T-helper 1 cell treated with Interleukin-12 subunit alpha and Interleukin-12 subunit beta and Interleukin-4 antibody, amounts not matched to agents 30 ng/mL and 1 ng/mL, for 36 hours (primary cell): ENCODE measurements around the gene RECQL5. TPM values are rescaled to one million over a fixed set of nuclear protein-coding genes. Genes with fewer than 3 reads are reported as not detected.
"Not testable (repeated sequence)": the region's sequence is repeated elsewhere in the genome, so short reads cannot be mapped to it uniquely, and the experiment has no call there.

Experiments
- intact Hi-C: fragments of 100-400 bp; cut with micrococcal nuclease; formaldehyde crosslinking; loops from one replicate; pipeline ENCODE4 v1.15.1; 2024
- total RNA-seq: library from RNA; stranded (reverse); gene quantifications from 2 replicates; pipeline ENCODE4 v1.2.3, GENCODE V29; 2022

The RECQL5 gene
- total RNA-seq, 1 donor from 2014 or later, result 43.4 TPM

GRCh38 chr17:75649687-75650086 lies 17.3 kb downstream of the RECQL5 start:
- intact Hi-C loops, result no loop called here

GRCh38 chr17:75647921-75648320 lies 19.0 kb downstream of the RECQL5 start:
- intact Hi-C loops, result no loop called here

- intact Hi-C loops, result no loop called here
Measured at GRCh38 chr17:75647061-75647460, 19.9 kb downstream of the RECQL5 start.

GRCh38 chr17:75646638-75646992 lies 20.3 kb downstream of the RECQL5 start:
- intact Hi-C loops, result no loop called here

GRCh38 chr17:75645889-75646637 lies 20.9 kb downstream of the RECQL5 start:
- intact Hi-C loops, result no loop called here

GRCh38 chr17:75645501-75645888 lies 21.5 kb downstream of the RECQL5 start:
- intact Hi-C loops, result no loop called here

DNA sequence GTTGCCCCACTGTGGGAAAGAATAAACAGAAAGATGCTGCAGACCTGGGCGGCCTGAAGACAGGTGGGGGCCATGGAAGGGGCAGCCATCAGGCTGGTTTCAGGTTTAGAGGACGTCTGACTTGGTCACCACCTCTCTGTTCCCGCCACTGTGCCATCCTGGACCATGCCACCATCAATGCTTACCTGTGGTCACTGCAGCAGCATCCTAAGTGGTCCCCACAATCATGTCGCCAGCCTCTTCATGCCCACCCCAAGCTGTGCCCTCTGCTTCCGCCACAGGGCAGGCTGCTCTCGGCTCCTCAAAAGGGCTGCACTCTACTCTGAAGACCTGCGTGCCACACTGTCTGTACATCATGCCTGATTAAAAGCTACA lies 23.3 kb downstream of the RECQL5 start:
- intact Hi-C loops, result no loop called here

- intact Hi-C loops, result no loop called here
Measured at GRCh38 chr17:75642784-75643642, 23.9 kb downstream of the RECQL5 start.

- intact Hi-C loops, result no loop called here
Measured at GRCh38 chr17:75642182-75642783, 24.7 kb downstream of the RECQL5 start.

DNA sequence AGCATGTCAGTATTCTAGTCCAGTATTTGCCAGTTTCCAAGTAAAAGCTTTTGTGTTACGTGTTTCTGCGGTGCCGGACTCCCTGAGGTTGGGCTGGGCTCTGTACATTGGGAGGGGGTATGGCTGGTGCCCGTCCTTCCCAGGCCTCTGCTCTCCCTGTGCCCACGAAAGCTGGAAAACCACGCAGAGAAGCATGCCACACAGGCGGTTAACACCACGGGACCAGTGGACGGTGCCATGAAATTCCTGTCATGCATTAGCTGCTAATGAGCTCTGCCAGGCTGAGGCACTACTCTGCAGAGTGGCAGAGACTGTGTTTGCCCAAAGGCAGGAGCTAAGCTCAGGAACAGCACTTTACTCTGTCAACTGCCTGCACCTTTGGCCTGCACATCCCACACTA lies 25.6 kb downstream of the RECQL5 start:
- intact Hi-C loops, result no loop called here

- intact Hi-C loops, result no loop called here
Measured at GRCh38 chr17:75640556-75641119, 26.3 kb downstream of the RECQL5 start.

DNA sequence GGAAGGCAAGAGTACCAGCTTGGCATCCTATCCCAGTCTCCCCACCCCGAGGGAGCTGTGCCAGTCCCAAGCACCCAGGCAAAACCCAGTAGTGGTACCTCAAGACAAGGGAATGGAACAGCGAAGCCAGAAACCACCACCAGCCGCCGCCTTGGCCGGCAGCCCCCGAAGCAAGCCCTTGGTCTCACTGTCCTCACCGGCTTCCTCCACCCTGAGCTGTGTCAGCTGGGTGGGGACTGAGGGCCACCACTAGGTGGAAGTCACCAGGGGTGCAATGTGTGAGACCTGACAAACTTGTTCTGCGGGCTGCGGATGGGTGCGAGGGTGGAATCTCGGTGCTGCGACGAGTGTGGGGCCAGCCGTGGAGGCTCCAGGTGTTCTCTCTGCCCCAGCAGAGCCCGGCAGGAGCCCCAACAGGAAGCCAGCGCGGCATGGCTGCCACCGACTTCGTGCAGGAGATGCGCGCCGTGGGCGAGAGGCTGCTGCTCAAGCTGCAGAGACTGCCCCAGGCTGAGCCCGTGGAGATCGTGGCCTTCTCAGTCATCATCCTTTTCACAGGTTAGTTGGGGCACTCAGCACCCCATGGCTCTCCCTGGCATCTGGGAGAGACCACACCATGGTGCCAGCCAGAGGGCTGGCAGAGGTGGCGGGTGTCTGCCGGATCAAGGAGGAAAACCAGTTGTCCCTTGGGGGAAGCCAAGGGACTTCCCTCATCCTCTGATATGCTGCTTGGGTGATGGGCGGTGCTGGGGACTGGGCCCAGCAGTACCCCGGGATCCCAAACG lies 27.0 kb downstream of the RECQL5 start:
- intact Hi-C loops, result no loop called here

DNA sequence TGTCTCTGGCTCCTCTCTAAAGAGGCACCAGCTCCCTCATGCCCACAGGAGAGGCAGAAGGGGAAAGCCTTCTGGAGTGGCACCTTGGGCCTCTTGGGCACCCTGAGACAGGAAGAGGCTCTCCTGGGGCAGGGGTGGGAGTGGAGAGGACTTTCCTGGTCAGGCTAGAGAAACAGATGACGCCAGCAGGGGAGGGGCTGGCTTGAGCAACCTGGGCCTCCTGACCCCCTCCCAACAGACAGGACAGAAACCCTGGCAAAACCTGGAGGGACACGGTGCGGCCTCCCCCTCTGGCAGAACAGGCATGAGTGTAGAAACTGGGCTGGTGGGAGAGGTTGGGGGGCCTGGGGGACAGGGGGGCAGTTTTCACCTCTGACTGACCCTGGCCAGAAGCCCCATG lies 27.6 kb downstream of the RECQL5 start:
- intact Hi-C loops, result no loop called here

DNA sequence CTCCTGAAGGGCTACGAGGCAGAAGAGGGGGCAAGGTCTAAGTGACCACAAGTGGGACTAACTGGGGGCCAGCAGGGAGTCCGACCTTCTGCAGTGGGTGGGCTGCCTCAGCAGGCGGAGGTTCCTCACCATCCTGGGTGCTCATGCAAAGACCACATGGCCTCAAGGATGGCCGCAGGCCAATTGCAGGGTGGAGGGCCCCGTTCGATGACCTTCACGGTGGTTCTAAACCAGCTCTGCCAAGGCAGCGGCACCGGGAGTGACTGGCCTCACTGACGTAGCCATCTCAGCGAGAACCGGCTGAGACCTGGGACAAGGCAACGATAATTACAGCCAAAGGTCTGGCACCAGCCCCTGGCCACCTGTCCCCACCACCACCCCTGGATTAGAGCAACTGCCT lies 28.1 kb downstream of the RECQL5 start:
- intact Hi-C loops, result no loop called here

GRCh38 chr17:75638039-75638438 lies 28.9 kb downstream of the RECQL5 start:
- intact Hi-C loops, result not testable (repeated sequence)

- intact Hi-C loops, result no loop called here
Measured at GRCh38 chr17:75637551-75637950, 29.4 kb downstream of the RECQL5 start.

DNA sequence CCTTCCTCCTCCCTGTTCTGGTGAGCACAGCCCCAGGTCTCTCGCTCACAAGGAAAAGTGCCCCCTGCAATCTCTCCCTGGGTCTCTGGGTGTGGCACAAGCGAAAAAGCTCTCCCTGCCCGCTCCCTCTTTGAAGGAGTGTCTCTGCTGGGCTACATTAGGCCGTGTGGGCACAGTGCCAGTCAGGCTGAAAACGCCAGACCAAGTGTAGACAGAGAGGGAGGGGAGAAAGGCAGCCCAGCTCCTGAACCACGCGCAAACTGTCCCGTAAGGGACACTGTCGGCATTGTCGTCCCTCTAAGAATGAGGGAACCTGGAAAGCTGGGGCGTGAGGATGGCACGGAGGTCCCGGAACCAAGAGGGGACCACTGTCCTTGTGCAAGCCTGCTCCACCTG lies 29.8 kb downstream of the RECQL5 start:
- intact Hi-C loops, result no loop called here

DNA sequence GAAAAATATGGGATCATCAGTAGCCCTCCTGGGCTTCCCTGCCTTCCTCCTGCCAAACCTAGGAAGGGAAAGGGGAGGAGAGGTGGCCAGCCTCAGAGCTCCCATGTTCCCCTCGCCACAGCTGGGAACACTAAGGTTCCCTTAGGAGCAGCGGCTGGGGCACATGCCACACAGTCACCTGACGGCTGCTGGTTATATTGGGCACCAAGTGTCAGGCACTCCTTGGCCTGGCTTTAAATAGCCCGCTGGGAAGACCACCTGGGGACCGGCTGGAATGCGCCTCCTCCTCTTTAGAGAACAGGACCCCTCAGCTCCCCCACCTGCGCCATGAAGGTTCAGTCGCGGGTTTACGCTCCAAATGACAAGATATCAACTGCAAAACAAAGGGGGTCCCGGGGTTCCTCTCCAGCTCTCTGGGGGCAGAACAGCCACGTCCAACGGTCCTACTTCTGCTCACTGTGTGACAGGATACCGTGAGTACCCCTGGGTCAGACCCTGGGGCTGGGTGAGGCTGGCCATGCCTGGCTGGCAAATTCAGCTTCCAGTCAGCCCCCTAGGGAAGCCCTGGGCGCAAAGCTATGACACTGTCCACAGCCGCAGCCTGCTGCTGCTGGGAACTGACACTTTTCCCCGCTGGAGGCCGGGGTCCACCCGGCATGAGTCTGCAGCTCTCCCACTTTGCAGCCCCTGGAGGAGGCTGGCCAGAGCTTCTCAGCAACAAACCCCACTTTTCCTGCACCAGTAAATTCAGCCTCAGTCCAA lies 30.4 kb downstream of the RECQL5 start:
- intact Hi-C loops, result no loop called here

DNA sequence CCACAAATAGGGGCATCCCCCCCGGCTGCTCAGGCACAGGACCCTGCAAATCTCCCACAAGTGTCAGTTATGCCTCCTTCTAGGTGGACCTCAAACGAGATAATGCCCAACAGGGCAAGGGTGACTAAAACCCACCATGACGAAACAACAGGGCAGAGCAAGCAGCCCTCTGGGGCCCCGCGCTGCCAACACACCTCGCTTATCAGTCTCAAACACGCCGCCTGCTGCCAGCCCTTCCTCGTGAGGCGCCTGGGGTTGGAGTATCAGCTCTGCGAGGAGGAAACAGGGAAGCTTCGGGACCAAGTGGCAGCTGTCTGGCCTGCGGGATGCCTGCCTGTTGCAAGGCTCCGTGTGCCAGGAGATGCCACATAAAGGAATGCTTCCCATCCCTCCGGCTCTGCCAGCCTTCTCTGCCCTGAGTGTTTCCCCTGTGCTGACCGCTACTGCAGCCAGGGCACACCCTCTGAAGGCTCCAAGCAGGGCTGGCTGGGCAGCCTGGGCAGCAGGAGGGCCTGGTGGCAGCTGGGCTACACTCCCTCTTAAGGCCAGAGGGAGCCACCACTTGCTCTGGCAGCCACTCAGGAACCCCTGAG lies 31.2 kb downstream of the RECQL5 start:
- intact Hi-C loops, result no loop called here
